ENCODE results near the gene SPATS2L.
"Not testable (repeated sequence)": the region's sequence is repeated elsewhere in the genome, so short reads cannot be mapped to it uniquely, and the experiment has no call there.

SPATS2L gene

DNA sequence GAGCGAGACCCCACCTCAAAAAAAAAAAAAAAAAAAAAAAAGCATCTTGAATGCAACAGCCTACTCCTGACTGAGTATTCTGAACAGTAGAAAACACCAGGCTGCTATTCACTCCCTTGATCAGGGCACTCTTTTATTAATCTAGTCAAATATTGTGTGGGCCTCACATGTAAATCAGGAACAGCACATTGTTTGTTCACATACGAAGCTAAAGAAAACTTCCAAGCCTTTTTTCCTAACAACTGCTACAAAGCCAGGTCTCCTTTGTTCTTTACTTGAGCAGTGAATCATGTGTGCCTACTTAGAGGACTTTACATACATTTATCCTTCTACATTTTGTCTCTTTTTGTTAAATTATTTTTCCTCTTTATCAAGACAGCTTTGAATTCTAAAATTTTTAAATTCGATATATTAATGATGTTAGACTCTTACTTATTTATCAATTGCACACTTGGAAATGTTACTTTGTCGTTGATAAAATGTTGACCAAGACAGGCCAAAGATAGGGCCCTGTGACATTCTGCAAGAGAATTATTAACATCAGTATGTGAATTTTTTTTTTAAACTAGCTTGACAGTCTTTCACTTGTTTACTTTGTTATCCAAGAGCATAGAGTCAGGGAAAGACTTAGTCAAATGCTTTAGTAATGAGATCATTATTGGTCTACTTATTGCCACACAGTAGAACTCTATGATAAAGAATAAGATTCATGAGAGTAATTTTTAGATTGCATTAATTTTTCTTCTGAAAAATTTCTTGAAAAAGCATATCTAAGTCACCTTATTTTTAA is 13.2 kb downstream of the SPATS2L start:
- no peak for DNase-seq (ENCODE audit: low spot score)

- DNase-seq (ENCODE audit: low spot score), result no peak
Observed at GRCh38 chr2:200320344-200320743, 13.9 kb downstream of the SPATS2L start.

- no peak for DNase-seq (ENCODE audit: low spot score)
Observed at GRCh38 chr2:200320991-200321390, 14.5 kb downstream of the SPATS2L start.

GRCh38 chr2:200321780-200322534 is 15.5 kb downstream of the SPATS2L start:
- DNase-seq (ENCODE audit: low spot score), result no peak

- no peak for DNase-seq (ENCODE audit: low spot score)
Observed at GRCh38 chr2:200322607-200323006, 16.1 kb downstream of the SPATS2L start.

DNA sequence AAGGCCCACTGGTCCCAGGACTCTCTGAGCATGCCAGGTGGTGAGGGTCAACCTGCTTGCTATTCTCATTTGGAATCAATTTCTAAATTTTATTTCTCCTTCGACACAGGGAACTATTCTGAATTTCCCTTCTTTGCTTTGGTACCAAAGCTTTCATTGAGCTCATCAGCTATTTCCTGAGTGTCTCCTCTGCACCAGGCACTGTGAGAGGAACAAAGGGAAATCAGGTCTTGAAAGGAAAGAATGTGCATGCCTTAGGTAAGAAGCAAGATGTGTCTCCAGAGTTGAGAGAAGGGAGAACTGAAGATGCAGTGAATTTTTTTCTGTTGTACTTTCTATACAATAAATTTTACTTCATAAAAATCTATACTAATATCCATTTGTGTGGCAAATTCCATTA is 17.9 kb downstream of the SPATS2L start:
- DNase-seq (ENCODE audit: low spot score), result no peak

- no peak for DNase-seq (ENCODE audit: low spot score)
Observed at GRCh38 chr2:200329384-200329783, 22.9 kb downstream of the SPATS2L start.

DNA sequence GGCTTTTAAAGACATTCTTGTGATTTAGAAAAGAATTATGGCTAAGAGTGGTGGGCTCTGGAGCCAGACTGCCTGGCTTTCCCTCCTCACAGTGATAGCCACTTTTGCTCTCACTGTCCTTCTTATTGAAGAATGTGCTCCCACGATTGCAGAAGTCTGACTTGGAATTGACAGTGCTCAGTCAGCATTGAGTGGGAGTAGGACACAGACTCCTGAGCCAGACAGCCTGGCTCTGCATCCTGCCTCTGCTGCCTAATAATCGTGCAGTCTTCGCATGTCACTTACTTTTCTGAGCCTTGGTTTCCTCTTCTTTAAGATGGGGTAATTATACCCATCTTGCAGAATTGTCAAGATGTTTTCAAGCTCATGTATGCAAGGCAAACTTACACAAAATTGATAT is 23.3 kb downstream of the SPATS2L start:
- DNase-seq (ENCODE audit: low spot score), result no peak

DNA sequence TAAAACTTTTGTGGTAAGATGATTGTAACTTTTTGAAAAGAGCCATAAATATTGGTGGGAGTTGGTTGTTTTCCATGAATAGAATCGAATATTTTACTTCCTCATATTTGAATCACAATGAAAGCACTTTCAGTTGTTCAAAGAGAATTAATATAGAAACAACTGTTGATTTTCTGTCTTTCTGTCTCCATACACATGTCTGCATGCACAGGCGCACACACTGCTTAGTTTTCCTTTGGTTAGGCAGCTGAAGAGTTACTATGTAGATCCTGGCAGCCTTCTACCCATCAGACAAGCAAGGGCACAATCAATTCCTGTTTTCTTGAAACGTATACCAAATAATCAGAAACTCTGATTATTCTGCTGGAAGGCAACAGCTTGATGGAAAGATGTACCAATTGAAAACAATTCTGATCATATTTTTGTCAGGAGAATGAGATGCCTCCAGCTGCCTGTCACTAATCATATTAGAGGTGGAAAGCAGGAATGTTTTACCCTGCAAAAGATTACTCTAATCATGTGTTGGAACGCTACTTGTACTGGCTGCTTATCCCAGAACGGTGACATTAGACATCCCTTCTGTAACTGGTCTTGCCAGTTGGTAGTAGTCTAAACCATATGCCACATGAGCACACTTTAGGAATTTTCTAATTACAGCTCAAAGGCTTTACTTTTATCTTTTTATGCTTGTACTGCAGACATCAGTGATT is 24.0 kb downstream of the SPATS2L start:
- DNase-seq (ENCODE audit: low spot score), result no peak

- DNase-seq (ENCODE audit: low spot score), result no peak
Observed at GRCh38 chr2:200331061-200331400, 24.5 kb downstream of the SPATS2L start.

GRCh38 chr2:200335657-200336056 is 29.2 kb downstream of the SPATS2L start:
- no peak for DNase-seq (ENCODE audit: low spot score)

- no peak for DNase-seq (ENCODE audit: low spot score)
Observed at GRCh38 chr2:200336980-200337615, 30.6 kb downstream of the SPATS2L start.

DNA sequence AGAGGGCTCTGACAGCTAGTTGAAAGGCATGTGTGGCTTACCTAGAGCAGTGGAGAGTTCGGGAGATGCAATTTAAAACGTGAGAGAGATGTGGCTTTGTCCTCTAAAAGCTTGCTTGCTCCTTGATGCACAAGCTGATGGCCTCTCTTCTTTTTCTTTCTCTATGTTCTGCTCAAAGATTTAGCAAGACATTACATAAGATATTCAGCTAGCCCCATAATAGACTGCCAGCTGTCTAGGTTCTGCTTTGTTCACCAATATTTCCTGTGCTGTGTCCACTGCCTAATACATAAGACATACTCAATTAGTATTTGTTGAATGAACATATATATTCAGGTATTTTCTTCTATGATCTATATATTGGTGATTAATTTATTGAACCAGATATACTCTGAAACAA is 31.1 kb downstream of the SPATS2L start:
- DNase-seq (ENCODE audit: low spot score), result no peak

- no peak for DNase-seq (ENCODE audit: low spot score)
Observed at GRCh38 chr2:200338692-200339091, 32.2 kb downstream of the SPATS2L start.

DNA sequence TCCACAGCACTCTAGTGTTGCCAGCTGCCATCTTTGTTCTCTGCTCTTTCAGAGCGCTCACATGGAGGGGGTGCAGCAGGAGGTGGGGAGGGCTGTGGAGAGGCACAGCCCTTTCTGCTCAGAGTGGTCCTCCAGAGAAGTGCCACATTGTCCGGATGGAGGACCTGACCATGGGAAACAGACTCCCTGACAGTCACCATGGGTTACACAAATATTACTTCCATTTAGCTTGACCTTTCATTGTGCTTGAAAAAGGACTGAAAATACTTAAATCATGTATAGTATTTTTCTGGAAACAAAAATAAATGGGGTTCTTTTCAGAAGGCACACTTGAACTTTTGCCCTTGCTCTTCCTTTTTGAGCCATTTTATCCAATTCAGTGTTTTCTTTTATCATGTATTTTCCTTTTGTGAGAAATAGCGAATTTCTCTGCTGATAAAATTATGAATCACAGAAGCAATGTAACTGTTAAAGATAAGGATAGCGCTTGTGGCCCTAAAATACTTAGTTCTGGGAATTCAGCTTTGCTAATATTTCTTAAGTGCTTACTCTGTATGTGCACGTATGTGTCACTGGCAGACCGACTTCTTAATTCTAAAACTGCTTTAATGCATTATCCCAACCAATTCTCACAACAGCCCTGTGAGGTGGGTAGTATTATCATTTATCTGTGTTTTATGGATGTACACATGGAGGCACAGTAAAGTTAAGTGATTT is 34.2 kb downstream of the SPATS2L start:
- no peak for DNase-seq (ENCODE audit: low spot score)

GRCh38 chr2:200341376-200341775 is 34.9 kb downstream of the SPATS2L start:
- no peak for DNase-seq (ENCODE audit: low spot score)

GRCh38 chr2:200342235-200342634 is 35.7 kb downstream of the SPATS2L start:
- no peak for DNase-seq (ENCODE audit: low spot score)

DNA sequence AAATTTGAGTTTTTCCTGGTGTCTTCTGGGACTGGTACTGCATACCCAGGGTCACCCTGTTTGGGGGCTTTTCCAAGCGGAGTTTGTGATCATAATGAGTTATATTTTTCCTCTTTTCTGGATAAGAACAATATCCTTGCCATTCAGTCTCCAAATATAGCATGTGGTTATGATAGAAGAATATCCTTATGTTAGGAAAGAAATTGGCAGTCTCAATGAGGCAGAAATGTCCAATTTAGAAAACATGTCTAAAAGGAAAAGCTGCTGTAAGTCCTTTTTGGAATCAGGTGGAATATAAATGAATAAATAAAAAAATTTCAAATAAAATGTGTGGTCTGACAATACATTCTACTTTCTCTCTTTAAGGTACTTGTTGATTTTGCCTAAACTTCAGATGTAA is 36.2 kb downstream of the SPATS2L start:
- no peak for DNase-seq (ENCODE audit: low spot score)

- DNase-seq (ENCODE audit: low spot score), result not testable (repeated sequence)
Observed at GRCh38 chr2:200344202-200344601, 37.7 kb downstream of the SPATS2L start.

DNA sequence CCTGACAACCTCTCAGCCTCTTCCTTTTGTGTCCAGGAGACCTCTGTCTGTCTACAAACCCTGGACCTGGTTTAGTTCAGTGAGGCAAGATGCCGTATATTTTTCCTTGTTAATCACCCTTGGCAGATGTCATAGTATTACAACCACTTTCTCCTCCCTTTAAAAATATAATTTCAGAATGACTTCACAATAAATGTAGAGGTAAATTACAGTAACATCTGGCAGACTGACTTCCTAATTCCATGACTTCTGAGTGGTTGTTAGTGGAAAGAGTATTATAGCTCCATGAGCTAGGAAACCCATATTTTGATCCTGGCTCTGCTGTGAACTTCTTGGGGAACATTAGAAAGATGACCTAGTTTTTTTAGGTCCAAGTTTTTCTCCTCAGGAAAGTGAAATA is 39.5 kb downstream of the SPATS2L start:
- no peak for DNase-seq (ENCODE audit: low spot score)

- DNase-seq (ENCODE audit: low spot score), result no peak
Observed at GRCh38 chr2:200347301-200347700, 40.8 kb downstream of the SPATS2L start.

All from left forelimb (tissue), 1 donor.